HG03066 (cell line): ENCODE data around the gene ANXA6.
A peak's percentile ranks its signal among the peaks of the same experiment; 100 is the strongest.

Experiments used
- ATAC-seq: cut with Tn5 transposase; IDR thresholded peaks from one replicate; pipeline ENCODE4 v1.9.1; 2021; ENCODE audit warnings: low read depth; ENCODE audit not compliant: unreplicated experiment

The ANXA6 gene

DNA sequence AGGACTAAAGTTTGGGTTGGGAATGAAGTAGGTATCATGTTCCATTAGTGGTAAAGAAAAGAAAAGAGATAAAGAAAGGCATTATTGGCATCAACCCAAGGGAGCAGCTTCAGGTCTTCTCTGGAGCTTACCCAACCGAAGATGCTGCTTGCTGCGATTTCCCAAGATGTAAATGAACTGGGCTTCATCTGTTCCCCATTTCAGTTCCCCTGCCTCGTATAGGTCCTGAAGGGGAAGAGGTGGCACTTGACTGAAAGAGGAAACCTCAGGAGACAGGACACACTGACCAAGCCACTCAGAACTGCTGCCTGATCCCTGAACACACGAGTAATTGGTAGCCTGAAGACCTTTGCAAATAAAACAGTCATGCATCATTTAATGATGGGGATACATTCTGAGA is 24.6 kb downstream of the ANXA6 start:
- no peak for ATAC-seq

DNA sequence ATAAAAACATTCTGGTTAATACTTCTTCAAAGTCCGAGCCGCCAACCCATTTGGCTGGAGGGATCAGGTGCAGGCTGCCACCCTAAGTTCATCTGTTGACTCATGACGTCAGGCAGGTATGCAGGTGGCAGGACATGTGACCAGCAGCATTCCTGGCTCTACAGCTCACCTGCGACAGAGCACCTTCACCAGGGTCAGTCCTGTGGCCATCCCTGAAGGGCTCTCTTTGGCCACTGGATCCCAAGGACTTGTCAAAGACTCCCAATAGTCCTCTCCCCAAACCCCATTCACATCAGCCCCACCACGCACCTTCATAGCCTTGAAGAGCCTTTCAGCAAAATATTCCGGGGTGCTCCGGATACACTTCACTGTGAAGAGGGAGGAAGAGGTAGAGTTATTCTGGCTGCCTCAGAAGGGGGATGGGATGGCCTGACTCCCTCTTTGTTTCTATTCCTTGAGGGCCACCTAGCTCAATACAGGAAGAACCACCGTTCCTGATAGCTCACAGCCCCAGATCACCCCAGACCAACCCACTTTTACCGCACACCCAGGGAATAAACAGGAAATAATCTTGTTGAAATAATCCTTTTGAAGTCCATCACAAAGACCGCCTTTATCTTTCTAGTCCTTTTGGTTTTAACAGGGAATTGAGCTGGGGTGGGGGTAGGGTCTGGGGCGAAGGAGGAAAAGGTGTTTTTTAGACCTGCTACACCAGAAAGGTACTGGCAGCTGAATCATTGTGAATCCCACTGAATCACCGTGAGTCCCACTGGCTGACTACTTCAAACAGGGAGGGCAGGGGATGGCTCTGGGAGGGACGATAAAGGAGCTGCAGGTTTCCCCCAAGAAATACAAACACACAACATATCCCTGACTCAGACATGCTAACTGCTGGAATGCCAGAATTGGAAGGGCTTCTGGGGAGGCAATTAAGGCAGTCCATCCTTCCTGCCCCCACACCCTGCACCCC is 26.4 kb downstream of the ANXA6 start:
- no peak for ATAC-seq

GRCh38 chr5:151130235-151130921 is 27.2 kb downstream of the ANXA6 start:
- ATAC-seq = no peak

DNA sequence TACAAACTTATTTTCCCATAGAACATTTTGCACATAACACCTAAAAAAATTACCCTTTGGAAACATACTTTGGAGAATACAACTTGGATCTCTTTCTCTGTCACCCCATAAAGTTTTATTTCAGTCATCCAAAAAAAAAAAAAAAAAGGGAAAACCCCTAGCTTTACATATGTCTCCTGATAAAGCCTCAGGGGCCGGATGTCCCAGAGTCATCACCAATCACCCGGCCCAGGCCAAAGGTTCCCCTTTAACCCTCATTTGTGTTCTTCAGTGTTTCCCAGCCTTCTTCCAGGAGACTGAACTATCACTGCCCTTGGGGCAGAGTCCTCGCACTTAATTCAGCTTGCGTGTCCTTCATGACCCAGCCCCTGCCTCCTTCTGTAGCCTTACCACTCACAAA is 28.8 kb downstream of the ANXA6 start:
- no peak for ATAC-seq

DNA sequence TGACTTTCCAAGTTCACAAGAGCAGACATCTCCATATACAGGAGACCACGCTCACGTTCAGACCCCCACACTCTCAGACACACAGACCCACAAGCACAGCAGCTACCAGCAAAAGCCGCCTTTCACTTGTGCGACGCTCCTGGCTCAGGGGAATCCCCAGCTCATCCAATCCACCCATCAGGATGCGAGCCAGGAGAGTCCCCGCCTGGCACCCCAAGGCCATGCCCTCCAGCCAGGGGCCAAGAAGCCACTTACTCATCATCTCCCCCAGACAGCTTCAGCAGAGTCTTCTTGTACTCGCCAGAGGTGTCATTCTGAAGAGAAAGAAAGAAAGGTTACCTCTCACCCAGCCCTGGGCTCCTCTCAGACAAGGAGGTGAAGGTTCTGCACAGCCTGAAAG is 29.7 kb downstream of the ANXA6 start:
- ATAC-seq = no peak

- ATAC-seq = no peak
Measured at GRCh38 chr5:151126199-151126645, 31.4 kb downstream of the ANXA6 start.

DNA sequence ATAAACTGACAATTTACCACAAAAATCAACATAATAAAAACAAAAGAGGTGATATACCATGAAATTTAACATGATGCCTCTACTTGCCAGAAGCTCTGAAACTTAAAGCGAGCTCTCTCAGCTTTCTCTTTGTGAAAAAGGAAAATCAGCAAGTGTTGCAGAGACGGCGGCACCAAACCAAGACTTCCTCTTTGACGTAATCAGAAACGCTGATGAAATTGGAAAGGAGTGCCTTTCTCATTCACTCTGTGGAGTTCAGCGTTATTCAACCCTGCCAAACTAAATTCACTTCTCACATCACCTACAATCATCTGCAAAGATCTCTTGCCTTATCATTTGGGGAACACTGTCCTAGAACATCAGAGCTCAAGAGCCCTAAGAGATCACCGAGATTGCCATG is 32.2 kb downstream of the ANXA6 start:
- ATAC-seq = no peak

DNA sequence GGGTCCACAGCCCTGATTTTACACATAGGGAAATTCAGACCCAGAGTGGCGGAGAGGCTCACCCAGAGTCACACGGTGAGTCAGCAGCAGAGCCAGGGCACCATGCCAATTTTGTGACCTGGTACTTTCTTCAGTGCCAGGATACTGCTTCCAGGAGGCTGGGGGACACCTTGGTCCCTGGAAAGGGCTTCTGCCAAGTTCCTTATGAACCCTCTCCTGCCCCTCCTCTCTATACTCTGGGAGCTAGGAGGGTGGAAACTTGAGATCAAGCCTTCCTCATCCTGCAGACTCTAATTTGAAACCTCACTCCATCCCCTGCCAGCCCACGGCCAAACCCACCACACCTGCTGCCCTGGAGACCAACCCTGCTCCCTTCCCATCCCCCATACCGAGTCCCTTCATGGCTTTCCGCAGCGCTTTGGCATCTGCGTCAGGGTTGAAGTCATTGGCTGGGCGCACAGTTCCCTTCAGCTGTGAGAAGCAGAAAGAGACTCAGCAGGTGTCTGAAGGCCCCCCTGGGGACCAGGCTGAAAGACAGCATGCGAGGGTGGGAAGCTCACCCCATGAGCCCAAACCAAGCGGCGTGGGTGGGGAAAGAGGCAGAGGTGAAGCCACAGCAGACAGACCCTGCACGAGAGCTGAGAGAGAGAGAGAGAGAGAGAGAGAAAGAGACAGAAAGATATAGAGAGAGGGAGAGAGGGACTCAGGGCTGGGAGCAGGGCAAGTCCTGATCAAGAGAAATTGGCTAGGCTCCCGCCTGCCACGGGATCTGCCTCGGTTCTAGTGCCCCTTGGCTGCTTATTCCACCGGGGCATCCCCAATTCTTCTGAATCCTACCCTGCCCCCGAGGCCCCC is 33.5 kb downstream of the ANXA6 start:
- peak; percentile 90 for ATAC-seq

DNA sequence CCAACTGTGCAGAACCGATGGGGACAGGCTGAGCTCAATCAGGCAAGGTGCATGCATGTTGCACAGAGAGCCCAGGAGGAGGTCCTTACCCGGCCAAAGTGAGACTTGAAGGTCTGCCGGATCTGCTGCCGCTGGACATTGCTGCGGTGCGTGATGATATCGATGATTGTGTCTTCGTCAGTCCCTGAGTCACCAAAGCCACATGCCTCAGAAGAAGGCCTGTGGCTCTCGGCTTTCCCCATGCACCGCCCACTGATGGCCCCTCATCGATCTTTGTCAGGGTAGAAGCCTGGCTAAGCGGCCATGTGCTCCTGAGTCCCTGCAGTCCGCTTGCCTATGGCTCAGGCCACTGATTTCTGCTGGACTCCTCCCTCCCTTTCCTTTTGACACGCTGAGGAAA is 34.8 kb downstream of the ANXA6 start:
- ATAC-seq = no peak

DNA sequence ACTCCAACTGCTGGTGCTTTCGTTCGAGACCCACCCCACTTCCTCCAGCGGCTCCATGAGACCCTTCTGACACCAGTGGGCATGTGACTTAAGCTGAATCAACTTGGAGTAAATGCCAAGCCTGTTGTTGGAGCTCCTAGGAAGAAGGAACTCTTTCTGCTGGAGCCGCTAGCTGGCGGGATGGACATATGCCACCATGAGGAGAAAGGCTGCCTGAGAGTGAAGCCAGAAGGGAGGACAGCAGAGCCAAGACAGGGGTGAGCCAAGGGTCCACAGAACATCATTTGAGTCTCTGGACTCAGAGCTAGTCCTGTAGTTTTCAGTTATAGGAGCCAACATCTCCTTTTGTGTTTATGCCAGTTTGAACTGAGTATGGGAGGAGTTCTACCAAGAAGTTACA is 35.9 kb downstream of the ANXA6 start:
- no peak for ATAC-seq

DNA sequence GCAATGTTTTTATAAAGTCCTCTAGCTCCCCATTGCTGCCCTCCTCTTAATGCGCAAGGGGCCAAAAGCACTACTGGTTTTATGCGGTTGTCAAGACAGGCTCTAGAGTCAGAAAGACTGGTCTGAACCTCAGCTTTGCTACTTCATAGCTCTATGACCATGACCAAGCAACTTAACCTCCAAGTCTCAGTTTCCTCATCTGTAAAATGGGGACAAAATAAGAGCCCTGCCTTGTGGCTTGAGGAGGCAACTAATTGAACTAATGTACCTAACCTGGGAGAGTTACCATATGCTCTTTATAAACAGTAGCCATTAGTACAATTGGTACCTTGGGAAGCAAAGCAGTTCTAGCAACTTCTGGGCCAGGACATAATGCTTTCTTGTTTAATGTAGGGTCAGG is 36.5 kb downstream of the ANXA6 start:
- ATAC-seq = no peak

DNA sequence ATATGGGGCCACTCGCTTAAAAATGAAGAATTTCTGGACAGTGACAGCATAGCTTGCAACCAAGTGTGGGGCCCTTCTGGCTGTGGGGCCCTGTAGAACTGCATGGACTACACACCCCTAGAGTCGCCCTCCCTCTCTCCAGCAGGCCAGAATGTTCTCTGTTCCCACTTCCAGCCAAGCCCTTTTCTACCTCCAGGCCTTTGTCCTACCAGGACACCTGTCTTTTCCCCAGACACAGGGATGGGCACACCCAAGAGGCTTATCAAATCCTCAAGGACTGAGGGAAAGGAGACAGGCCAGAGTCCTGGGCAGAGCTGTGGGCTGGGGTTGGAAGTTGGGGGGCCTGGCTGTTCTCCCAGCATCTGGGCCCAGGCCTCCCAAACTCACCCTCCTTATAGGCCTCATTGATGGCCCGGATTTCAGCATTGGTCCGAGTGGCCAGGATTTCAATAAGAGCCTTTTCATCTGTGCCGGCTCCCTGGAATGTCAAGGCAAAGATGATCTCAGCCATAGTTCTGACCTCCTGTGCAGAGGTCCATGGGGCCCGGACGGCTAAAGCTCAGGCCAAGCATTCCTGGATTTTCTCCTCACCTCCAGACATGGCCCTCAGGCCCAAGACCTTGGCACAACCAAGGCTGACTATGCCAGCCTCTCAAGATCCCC is 38.5 kb downstream of the ANXA6 start:
- ATAC-seq = no peak

DNA sequence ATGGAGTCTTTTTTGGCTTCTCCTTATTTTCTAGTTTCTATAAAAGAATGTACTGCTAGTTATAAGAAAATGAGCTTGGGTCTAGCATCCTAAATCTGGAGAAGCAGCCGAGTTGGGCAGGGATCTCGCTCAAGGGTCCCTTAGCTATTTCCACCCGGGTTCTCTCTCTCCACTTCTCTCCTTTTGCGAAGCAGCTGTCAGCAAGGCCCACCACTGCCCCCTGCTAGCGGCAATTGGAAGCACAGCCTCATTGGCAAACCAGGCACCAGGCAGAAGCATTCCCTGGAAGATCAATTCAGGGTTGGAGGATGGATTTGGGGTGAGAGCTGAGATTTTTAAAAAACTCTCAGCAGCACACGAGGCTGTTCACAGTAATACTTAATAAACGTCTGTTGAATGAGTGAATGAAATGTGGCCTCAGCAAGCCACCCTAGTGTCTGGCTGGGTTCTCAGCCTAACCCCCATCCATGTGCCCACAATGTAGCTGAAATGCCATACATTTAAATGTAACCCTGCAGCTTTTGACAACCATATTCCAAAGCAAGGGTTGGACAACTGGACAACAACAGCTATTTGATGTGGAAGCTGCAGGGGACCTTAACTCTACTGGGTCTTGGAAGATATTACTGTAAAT is 42.2 kb downstream of the ANXA6 start:
- ATAC-seq = no peak

DNA sequence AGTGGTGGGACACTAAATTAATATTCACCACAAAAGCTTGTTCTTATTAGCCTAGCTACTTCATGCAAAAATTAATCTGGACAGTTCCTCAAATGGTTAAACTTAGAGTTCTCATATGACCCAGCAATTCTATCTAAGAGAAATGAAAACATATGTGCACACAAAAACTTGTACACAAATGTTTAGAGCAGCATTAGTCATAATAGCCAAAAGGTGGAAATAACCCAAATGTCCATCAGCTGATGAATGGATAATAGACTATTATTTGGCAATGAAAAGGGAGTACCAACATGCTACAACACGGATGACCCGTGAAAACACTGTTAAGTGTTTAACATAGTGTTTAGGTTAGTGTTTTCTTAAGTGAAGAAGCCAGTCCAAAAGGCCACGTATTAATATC is 43.9 kb downstream of the ANXA6 start:
- ATAC-seq = no peak

GRCh38 chr5:151110992-151111391 is 46.6 kb downstream of the ANXA6 start:
- ATAC-seq = no peak

GRCh38 chr5:151110122-151110681 is 47.4 kb downstream of the ANXA6 start:
- ATAC-seq = no peak

GRCh38 chr5:151108566-151108965 is 49.0 kb downstream of the ANXA6 start:
- no peak for ATAC-seq

DNA sequence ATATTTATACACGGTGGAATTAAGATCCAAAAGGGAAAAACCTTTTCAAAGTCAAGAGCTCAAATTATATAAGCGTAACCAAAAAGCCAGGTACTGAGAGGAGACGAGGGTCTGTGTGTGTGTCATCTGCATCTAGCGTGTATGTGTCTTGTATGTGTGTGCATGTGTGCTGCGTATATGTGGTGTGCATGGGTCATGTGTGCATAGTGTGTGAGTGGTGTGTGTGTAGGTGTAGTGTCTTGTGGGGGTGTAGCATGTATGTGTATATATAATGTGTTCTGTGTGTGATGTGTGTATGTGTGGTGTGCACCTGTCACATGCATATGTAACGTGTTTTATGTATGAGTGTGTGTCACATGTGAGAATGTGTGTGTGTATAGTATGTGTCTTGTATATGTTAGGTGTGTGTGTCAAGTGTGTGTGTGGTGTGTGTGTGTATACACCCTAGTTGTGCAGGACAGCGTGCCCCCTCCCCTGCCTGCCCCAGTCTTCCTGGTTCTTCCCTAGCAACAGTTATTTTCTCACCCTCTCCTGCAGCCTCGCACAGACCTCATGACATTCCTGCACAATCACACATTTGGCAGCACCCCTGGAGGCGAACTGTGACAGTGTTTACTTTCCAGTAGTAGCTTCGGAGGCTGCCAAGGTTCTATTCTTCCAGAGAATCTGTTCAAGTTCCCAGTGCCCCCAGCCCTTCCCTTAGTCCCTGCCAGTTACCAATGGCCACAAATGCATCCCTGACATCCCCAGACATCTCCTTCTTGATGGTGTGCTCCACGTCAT is 49.6 kb downstream of the ANXA6 start:
- no peak for ATAC-seq

DNA sequence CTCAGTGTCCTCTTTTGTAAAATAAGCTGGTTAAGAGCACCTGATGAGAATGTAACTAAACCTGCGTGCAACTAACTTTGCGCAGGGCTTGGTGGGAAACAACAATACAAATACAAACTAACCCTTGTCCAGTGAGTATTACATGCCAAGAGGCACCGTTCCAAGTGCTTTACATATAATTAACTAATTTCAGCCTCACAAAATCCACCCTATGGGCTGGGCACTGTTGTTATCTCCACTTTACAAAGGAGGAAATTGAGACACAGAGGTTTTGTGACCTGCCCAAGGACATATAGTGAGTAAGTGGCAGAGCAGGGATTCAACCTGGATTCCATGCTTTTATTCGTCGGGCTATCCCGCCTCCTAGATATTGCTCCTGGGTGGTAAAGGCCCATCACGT is 50.5 kb downstream of the ANXA6 start:
- ATAC-seq = no peak
